A549 treated with Hydrocortisone at 1 μM for 4 hours (cell line): ENCODE data around the gene LRRC57. TPM values are rescaled to one million over a fixed set of nuclear protein-coding genes. Genes with fewer than 3 reads are reported as not detected.

Experiments
- total RNA-seq: library from RNA; stranded (reverse); fragments of 200-300 nt; extraction: Qiagen RNA extraction; gene quantifications from 5 replicates; pipeline ENCODE4 v1.2.3, GENCODE V29; 2022

Gene LRRC57
- total RNA-seq: 9.6 to 13.6 TPM (median 12.0 TPM) in 5 replicates

GRCh38 chr15:42548249-42549031 lies at the start of gene LRRC57, which contains the start of gene HAUS2:
Gene LRRC57, minus strand, starts transcription at chr15:42548793. Its CDS starts 359 bp downstream, at chr15:42548434.
Gene HAUS2, plus strand, starts transcription at chr15:42548838. Its CDS starts 35 bp downstream, at chr15:42548873.

DNA sequence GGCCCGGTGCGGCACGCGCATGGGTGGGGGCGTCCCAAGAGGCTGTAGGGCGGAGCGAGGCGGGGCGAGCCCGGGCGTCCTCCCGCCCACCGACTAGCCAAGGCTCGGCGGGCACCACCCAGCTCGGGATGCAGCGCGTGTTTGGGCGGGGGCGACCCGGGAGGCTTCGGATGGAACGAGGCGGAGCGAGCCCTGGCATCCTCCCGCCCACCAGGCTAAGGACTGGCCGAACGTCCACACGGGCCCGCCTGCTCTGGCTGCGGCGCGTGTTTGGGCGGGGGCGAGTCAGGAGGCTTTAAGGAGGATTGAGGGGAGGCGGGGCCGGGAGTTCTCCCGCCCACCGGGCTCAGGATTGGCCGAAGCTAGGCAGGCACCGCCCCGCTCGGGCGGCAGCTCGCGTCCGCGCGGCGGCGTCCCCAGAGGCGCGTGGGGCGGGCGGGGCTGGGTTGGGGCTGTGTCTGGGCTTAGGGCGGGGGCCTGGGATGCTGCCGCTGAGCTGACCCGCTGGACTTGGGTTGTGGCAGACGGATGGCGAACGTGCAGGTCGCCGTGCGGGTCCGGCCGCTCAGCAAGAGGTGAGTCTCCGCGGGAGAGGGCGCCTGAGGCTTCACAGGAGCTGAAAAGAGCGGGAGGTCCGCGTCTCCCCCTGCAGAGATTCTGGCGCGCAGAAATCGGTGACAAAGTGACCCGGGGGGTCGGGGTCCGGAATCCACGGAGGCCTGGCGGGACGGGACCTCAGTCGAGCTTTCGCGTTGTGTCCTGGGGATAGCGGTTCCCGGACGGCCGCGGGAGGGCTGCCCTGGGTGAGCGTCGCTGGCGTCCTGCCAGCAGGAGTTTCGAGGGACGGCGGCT lies 26.8 kb upstream of the LRRC57 start, which contains the start of gene STARD9:
Gene STARD9, plus strand, starts transcription at position 419 of the 852 bp plus-strand sequence. Its CDS starts 110 bp downstream, at position 529.

DNA sequence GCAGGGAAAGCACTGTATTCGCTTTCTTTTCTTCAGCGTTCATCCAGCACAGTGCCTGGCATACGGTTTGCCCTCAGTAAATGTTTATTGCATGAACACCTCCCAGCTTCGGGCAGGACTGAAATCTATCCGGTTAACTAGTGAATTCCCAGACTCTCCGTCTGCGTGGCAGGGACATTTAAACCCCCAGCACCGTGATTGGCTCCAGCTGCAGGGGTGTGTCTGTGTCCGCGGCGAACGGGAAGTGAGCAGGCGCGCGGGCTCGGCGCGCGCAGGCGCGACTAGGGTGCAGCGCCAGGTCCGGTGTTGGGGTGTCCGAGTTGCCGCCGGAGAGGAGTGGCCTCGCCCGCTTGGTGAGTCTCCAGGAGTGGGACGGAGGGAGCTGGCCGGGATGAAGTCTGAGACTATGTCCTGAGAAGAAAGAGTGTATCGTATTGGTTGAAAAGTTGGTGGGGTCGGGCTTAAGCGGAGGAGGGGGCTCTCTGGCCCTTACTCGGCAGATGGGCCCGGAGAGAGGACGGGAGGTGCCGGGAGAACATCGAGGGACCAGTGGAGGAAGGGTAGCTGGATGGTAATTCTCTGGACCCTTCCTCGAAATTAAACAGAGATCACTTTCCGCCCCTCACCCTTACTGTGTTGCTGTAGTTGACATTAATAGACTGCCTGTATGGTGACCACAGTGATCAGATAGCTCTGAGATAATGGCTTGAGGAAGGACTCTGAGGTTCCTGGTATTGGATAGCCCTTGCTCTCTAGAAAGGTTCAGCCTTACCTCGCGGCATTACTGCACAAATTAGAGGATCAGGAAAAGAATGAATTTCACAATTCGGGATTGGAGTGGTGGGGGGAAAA lies 53.0 kb downstream of the LRRC57 start, which contains the start of gene SNAP23:
Gene SNAP23, plus strand, starts transcription at position 274 of the 852 bp plus-strand sequence. CDS start 16,213 bp downstream, outside the sequence.

GRCh38 chr15:42490671-42491538 lies 57.7 kb downstream of the LRRC57 start, which contains the start of gene ZNF106:
Gene ZNF106, minus strand, starts transcription at chr15:42491141. Its CDS starts 18,852 bp downstream, at chr15:42472289.

Other genes with a start within 250 kb of the LRRC57 start
- gene CAPN3, start 189.3 kb downstream of the LRRC57 start, total RNA-seq: 0.22 to 0.80 TPM (median 0.33 TPM) in 5 replicates
- 7.0 to 12.1 TPM (median 10.5 TPM) in 5 replicates for gene ZNF106, start 57.7 kb downstream of the LRRC57 start, total RNA-seq
- gene SNAP23, start 53.2 kb downstream of the LRRC57 start, total RNA-seq: 15.4 to 36.7 TPM (median 18.2 TPM) in 5 replicates
- 17.8 to 22.8 TPM (median 19.3 TPM) in 5 replicates for gene HAUS2, start within 50 bp of the LRRC57 start, total RNA-seq
- gene STARD9, start 26.8 kb upstream of the LRRC57 start, total RNA-seq: 1.3 to 1.7 TPM (median 1.6 TPM) in 5 replicates
- gene CDAN1, start 188.3 kb upstream of the LRRC57 start, total RNA-seq: 5.4 to 7.1 TPM (median 6.2 TPM) in 5 replicates